Activated CD8-positive, alpha-beta memory T cell treated with anti-CD3 and anti-CD28 coated beads for 36 hours (primary cell): Measurements from ENCODE around the gene EXT2. TPM values are rescaled to one million over a fixed set of nuclear protein-coding genes. Genes with fewer than 3 reads are reported as not detected.

Source experiments
- CTCF ChIA-PET: fragments of 350-600 bp; sonication (Branson Sonifier 250); formaldehyde crosslinking; loops from one replicate; lab custom pipeline; 2021; ENCODE audit warnings: antibody characterized with exemption; lab: Charles Lee
- POLR2A ChIA-PET: fragments of 350-600 bp; sonication (Branson Sonifier 250); formaldehyde crosslinking; loops from one replicate; lab custom pipeline; 2021; ENCODE audit warnings: antibody characterized with exemption; lab: Charles Lee
- total RNA-seq, 2 experiments: library from RNA; stranded (reverse); gene quantifications; one replicate each; pipeline ENCODE4 v1.2.3, GENCODE V29; 2021

EXT2 gene
- total RNA-seq, 2 experiments from 2014 or later, result 32.4 to 35.2 TPM

- CTCF ChIA-PET, result interaction anchor here (1.1 kb wide), 1 partner anchor 15 kb away, joined by 3 read pairs; the partner anchor contains the start of gene ACCS
- POLR2A ChIA-PET, result no interaction called here
Measured at GRCh38 chr11:44080951-44081350, 14.5 kb upstream of the EXT2 start.

- POLR2A ChIA-PET, result interaction anchor here (1.1 kb wide), 1 partner anchor 12 kb away, joined by 3 read pairs; the partner anchor contains the start of gene EXT2
- CTCF ChIA-PET, result no interaction called here
Measured at GRCh38 chr11:44082645-44083044, 12.8 kb upstream of the EXT2 start.

- CTCF ChIA-PET, result interaction anchor here (1.1 kb wide), 1 partner anchor 12 kb away, joined by 6 read pairs; the partner anchor contains the start of gene EXT2
Measured at GRCh38 chr11:44083433-44083832, 12.0 kb upstream of the EXT2 start.

GRCh38 chr11:44083906-44084305 lies 11.6 kb upstream of the EXT2 start:
- POLR2A ChIA-PET, result no interaction called here
- CTCF ChIA-PET, result interaction anchor here (1.1 kb wide), 1 partner anchor 11 kb away, joined by 6 read pairs; the partner anchor contains the start of gene EXT2

More at GRCh38 chr11:44083433-44083832, 12.0 kb upstream of the EXT2 start:
- POLR2A ChIA-PET, result no interaction called here

- CTCF ChIA-PET, result no interaction called here
- POLR2A ChIA-PET, result no interaction called here
Measured at GRCh38 chr11:44085330-44085729, 10.1 kb upstream of the EXT2 start.

- CTCF ChIA-PET, result interaction anchor here (0.5 to 1.1 kb wide), 3 partner anchors 16 to 222 kb away, joined by 3 to 4 read pairs (median 3); no protein-coding TSS in a partner anchor
Measured at GRCh38 chr11:44088377-44088776, 7.1 kb upstream of the EXT2 start.

GRCh38 chr11:44088871-44089270 lies 6.6 kb upstream of the EXT2 start:
- ChIA-PET POLR2A (no interaction called here), CTCF (no interaction called here)

More at GRCh38 chr11:44088377-44088776, 7.1 kb upstream of the EXT2 start:
- POLR2A ChIA-PET, result no interaction called here

GRCh38 chr11:44090539-44090938 lies 4.9 kb upstream of the EXT2 start:
- POLR2A ChIA-PET, result no interaction called here
- CTCF ChIA-PET, result interaction anchor here (1.3 kb wide), 1 partner anchor 201 kb away, joined by 3 read pairs; no protein-coding TSS in a partner anchor

- POLR2A ChIA-PET, result interaction anchor here (1.3 kb wide), 1 partner anchor 12 kb away, joined by 3 read pairs; no protein-coding TSS in a partner anchor
- CTCF ChIA-PET, result interaction anchor here (0.6 to 3.0 kb wide), 11 partner anchors 10 to 1267 kb away, joined by 3 to 35 read pairs (median 4); partner anchors contain the start of gene ACCS
Measured at GRCh38 chr11:44094260-44094868, 1.1 kb upstream of the EXT2 start.

GRCh38 chr11:44096360-44097185 lies 1.1 kb downstream of the EXT2 start:
- ChIA-PET CTCF (no interaction called here), POLR2A (no interaction called here)

GRCh38 chr11:44097821-44098220 lies 2.3 kb downstream of the EXT2 start:
- ChIA-PET POLR2A (no interaction called here), CTCF (no interaction called here)

GRCh38 chr11:44101098-44101497 lies 5.6 kb downstream of the EXT2 start:
- ChIA-PET CTCF (interaction anchor here (0.6 to 1.1 kb wide), 2 partner anchors 35 to 86 kb away, joined by 3 to 4 read pairs; partner anchors contain the start of gene ACCS), POLR2A (interaction anchor here (0.5 kb wide), 1 partner anchor 36 kb away, joined by 7 read pairs; no protein-coding TSS in a partner anchor)

- CTCF ChIA-PET, result interaction anchor here (1.4 to 3.9 kb wide), 2 partner anchors 10 to 17 kb away, joined by 3 to 35 read pairs; partner anchors contain the start of gene EXT2
- POLR2A ChIA-PET, result interaction anchor here (1.3 kb wide), 1 partner anchor 88 kb away, joined by 4 read pairs; no protein-coding TSS in a partner anchor
Measured at GRCh38 chr11:44104481-44105294, 9.2 kb downstream of the EXT2 start.

GRCh38 chr11:44108260-44108659 lies 12.8 kb downstream of the EXT2 start:
- CTCF ChIA-PET, result interaction anchor here (1.3 kb wide), 1 partner anchor 13 kb away, joined by 3 read pairs; the partner anchor contains the start of gene EXT2
- POLR2A ChIA-PET, result no interaction called here

GRCh38 chr11:44110231-44110679 lies 14.8 kb downstream of the EXT2 start:
- ChIA-PET CTCF (interaction anchor here (1.0 to 2.1 kb wide), 5 partner anchors 10 to 121 kb away, joined by 3 to 8 read pairs (median 3); no protein-coding TSS in a partner anchor), POLR2A (no interaction called here)

- ChIA-PET POLR2A (no interaction called here), CTCF (no interaction called here)
Measured at GRCh38 chr11:44112091-44112821, 16.8 kb downstream of the EXT2 start.

- CTCF ChIA-PET, result no interaction called here
- POLR2A ChIA-PET, result no interaction called here
Measured at GRCh38 chr11:44113018-44113417, 17.5 kb downstream of the EXT2 start.

- CTCF ChIA-PET, result no interaction called here
- POLR2A ChIA-PET, result no interaction called here
Measured at GRCh38 chr11:44113572-44113971, 18.1 kb downstream of the EXT2 start.
